Measurements from ENCODE around the gene ZFPL1.

- TF ChIP-seq EZH2 (IDR thresholded peaks at IDR 0.05; ENCODE audit: borderline replicate concordance, control insufficient read depth, low read depth, low read length) (no peak), CTCF (IDR thresholded peaks at IDR 0.05 in 2 of 3, conservative IDR thresholded peaks at IDR 0.05 in 1 of 3; ENCODE audit: control insufficient read depth in 2 of 3, extremely low read depth in 1 of 3, insufficient read depth in 1 of 3, low read depth in 3 of 3, low read length in 3 of 3) (no peak), NR2F1 (conservative IDR thresholded peaks at IDR 0.05) (no peak), CEBPB (IDR thresholded peaks at IDR 0.05; ENCODE audit: borderline replicate concordance in 1 of 2, low read depth in 2 of 2, low read length in 2 of 2) (no peak), KDM1A (IDR thresholded peaks at IDR 0.05; ENCODE audit: borderline replicate concordance) (no peak), FOXM1 (IDR thresholded peaks at IDR 0.05; ENCODE audit: low read depth, low read length) (no peak), RAD51 (IDR thresholded peaks at IDR 0.05) (no peak), USF1 (IDR thresholded peaks at IDR 0.05; ENCODE audit: borderline replicate concordance, extremely low read length, insufficient read depth, low read depth, low read length) (no peak), TAF1 (IDR thresholded peaks at IDR 0.05; ENCODE audit: borderline replicate concordance, low read depth, low read length) (no peak), KLF5 (IDR thresholded peaks at IDR 0.05; ENCODE audit: partially characterized antibody) (no peak), POLR2A (IDR thresholded peaks at IDR 0.05; ENCODE audit: low read depth, low read length) (no peak)
Observed at GRCh38 chr11:65035579-65035978, 48.4 kb upstream of the ZFPL1 start.

All from GM12878 (cell line).